GM21528 (cell line): ENCODE results near the gene PAFAH1B1.

Experiments used
- ATAC-seq: cut with Tn5 transposase; IDR thresholded peaks from one replicate; pipeline ENCODE4 v1.9.1; 2021; ENCODE audit warnings: mild to moderate bottlenecking, moderate library complexity; ENCODE audit not compliant: unreplicated experiment, low FRiP score

PAFAH1B1 gene

GRCh38 chr17:2701161-2701995 is 107.9 kb downstream of the PAFAH1B1 start:
- no peak for ATAC-seq

- ATAC-seq = no peak
Observed at GRCh38 chr17:2701996-2702741, 108.7 kb downstream of the PAFAH1B1 start.

- ATAC-seq = no peak
Observed at GRCh38 chr17:2703181-2703580, 109.7 kb downstream of the PAFAH1B1 start.

GRCh38 chr17:2703606-2704005 is 110.2 kb downstream of the PAFAH1B1 start:
- no peak for ATAC-seq

GRCh38 chr17:2704031-2704889 is 110.8 kb downstream of the PAFAH1B1 start:
- ATAC-seq = no peak

GRCh38 chr17:2704890-2705248 is 111.4 kb downstream of the PAFAH1B1 start:
- no peak for ATAC-seq

- ATAC-seq = no peak
Observed at GRCh38 chr17:2705263-2705662, 111.8 kb downstream of the PAFAH1B1 start.

GRCh38 chr17:2705888-2706795 is 112.7 kb downstream of the PAFAH1B1 start:
- ATAC-seq = no peak

- ATAC-seq = no peak
Observed at GRCh38 chr17:2706911-2707510, 113.6 kb downstream of the PAFAH1B1 start.

GRCh38 chr17:2707721-2708584 is 114.5 kb downstream of the PAFAH1B1 start:
- ATAC-seq = no peak

GRCh38 chr17:2708585-2709182 is 115.2 kb downstream of the PAFAH1B1 start:
- no peak for ATAC-seq

- no peak for ATAC-seq
Observed at GRCh38 chr17:2709183-2709661, 115.8 kb downstream of the PAFAH1B1 start.

GRCh38 chr17:2710071-2710802 is 116.8 kb downstream of the PAFAH1B1 start:
- peak; percentile 2 for ATAC-seq

- ATAC-seq = peak; percentile 34
Observed at GRCh38 chr17:2710803-2711607, 117.6 kb downstream of the PAFAH1B1 start.

GRCh38 chr17:2711608-2712299 is 118.3 kb downstream of the PAFAH1B1 start, which contains the start of gene CLUH:
Gene CLUH (minus strand): TSS chr17:2711764. CDS start chr17:2711661, 103 bp downstream.
- ATAC-seq = peak; percentile 67
